Transverse colon (tissue), 4 donors: Measurements from ENCODE around the gene CYGB. TPM values are rescaled to one million over a fixed set of nuclear protein-coding genes. Genes with fewer than 3 reads are reported as not detected.
"Not testable (repeated sequence)": the region's sequence is repeated elsewhere in the genome, so short reads cannot be mapped to it uniquely, and the experiment has no call there.

ENCODE experiments used
- DNase-seq: peaks from one replicate; pipeline ENCODE4 v3.0.0-alpha.2; 2019
- H3K27ac ChIP-seq, 4 donors: fragments of 200-600 bp; sonication (generic); 2 replicates each; pipeline ENCODE4 v1.5.1; 2016 to 2018; ENCODE audit warnings: inconsistent platforms in 4 of 4
- H3K27me3 ChIP-seq: fragments of 200-600 bp; sonication (generic); 2 replicates; pipeline ENCODE4 v1.5.1; 2017; ENCODE audit warnings: inconsistent platforms
- H3K36me3 ChIP-seq, 4 donors: fragments of 200-600 bp; sonication (generic); 2 replicates each; pipeline ENCODE4 v1.5.1; 2017 to 2019; ENCODE audit warnings: inconsistent platforms in 4 of 4
- H3K4me1 ChIP-seq, 4 donors: fragments of 200-600 bp; sonication (generic); 2 replicates each; pipeline ENCODE4 v1.5.1; 2017 to 2020; ENCODE audit warnings: inconsistent platforms in 4 of 4
- H3K4me3 ChIP-seq, 4 donors: fragments of 200-600 bp; sonication (generic); 1 replicate in 1 of 4; 2 replicates in 3 of 4; pipeline versions ENCODE4 v1.5.1 to v1.6.1; 2017 to 2019; ENCODE audit warnings: inconsistent platforms in 4 of 4
- H3K9me3 ChIP-seq, 2 donors: fragments of 200-600 bp; sonication (generic); 2 replicates each; pipeline ENCODE4 v1.5.1; 2017 to 2019; ENCODE audit warnings: inconsistent platforms in 2 of 2
- CTCF ChIP-seq, 5 experiments: fragments of 200-600 bp in 3 of 5; fragments of 450-650 bp in 2 of 5; sonication (generic) in 3 of 5; IDR thresholded peaks; 1 replicate in 2 of 5; 2 replicates in 3 of 5; pipeline ENCODE4 v1.5.1; 2016 to 2017; ENCODE audit warnings: antibody characterized with exemption in 5 of 5, inconsistent platforms in 3 of 5, mild to moderate bottlenecking in 2 of 5, moderate library complexity in 1 of 5
- EP300 ChIP-seq: sonication (generic); formaldehyde crosslinking; IDR thresholded peaks from one replicate; pipeline ENCODE4 v1.6.1; 2017; ENCODE audit warnings: antibody characterized with exemption, low read depth
- POLR2A ChIP-seq: fragments of 450-650 bp; IDR thresholded peaks from one replicate; pipeline ENCODE4 v1.6.1; 2016; ENCODE audit warnings: antibody characterized with exemption, mild to moderate bottlenecking, moderate library complexity
- POLR2AphosphoS5 ChIP-seq, 3 donors: sonication (generic); formaldehyde crosslinking; IDR thresholded peaks; one replicate each; pipeline ENCODE4 v1.6.1; 2016; ENCODE audit warnings: antibody characterized with exemption in 3 of 3
- WGBS, 2 donors: methylation state at CpG; one replicate each; pipeline ENCODE4 v1.1.5; 2018; ENCODE audit warnings: low coverage in 1 of 2; 5-methylcytosine and 5-hydroxymethylcytosine counted together
- in situ Hi-C, 4 donors: fragments of 200-750 bp; cut with MboI; loops; one replicate each; pipeline versions ENCODE4 v1.15.0 to v1.15.1; 2017; ENCODE audit warnings: low sequenced_read_pairs in 3 of 4, low pct_ligation_motif_present in 1 of 4, low pct_unique_long_range_greater_than_20kb in 1 of 4
- intact Hi-C: fragments of 100-400 bp; cut with DNase I; formaldehyde crosslinking; loops from one replicate; pipeline ENCODE4 v1.15.1; 2023; ENCODE audit warnings: low total_unique reads
- total RNA-seq, 4 donors: library from RNA; depleted of rRNA; stranded (reverse); fragments of >200 nt; gene quantifications; one replicate each; pipeline ENCODE4 v1.1.0, GENCODE V29; 2016

The CYGB gene
- total RNA-seq, 4 donors from 2014 or later: 7.5 to 20.1 (median 11.3) TPM

GRCh38 chr17:76560036-76560876 is 22.7 kb upstream of the CYGB start:
- in situ Hi-C loops: no loop called here
- H3K4me1 ChIP-seq: peaks cover 16 to 53% (median 41%) of the 10 kb centered on the region in 4 donors

GRCh38 chr17:76559460-76559859 is 22.0 kb upstream of the CYGB start:
- DNase-seq, H3K4me3 ChIP-seq, H3K27me3 ChIP-seq, H3K9me3 ChIP-seq, intact Hi-C loops, H3K36me3 ChIP-seq, in situ Hi-C loops: not testable (repeated sequence)
- Histone ChIP-seq H3K4me1 (peaks cover 16 to 53% (median 41%) of the 10 kb centered on the region in 4 donors), H3K27ac (peak overlapping the region in 2 of 4 donors; percentile 5 to 44)
- WGBS, 2 donors: 84 to 100% methylated on average over 2 to 7 of the region's 7 CpGs

More at GRCh38 chr17:76560036-76560876, 22.7 kb upstream of the CYGB start:
- 79% methylated on average over 7 to 10 of the region's 10 CpGs for WGBS, 2 donors
- Histone ChIP-seq H3K27me3 (no peaks in the 10 kb centered on the region), H3K9me3 (no peaks in the 10 kb centered on the region), H3K4me3 (no peak overlapping the region), H3K36me3 (no peaks in the 10 kb centered on the region), H3K27ac (peak overlapping the region; percentile 19 to 59 (median 48))
- TF ChIP-seq EP300: no peak
- no peak for TF ChIP-seq POLR2AphosphoS5 (IDR thresholded peaks at IDR 0.05)
- no peak for TF ChIP-seq POLR2A
- TF ChIP-seq CTCF (IDR thresholded peaks at IDR 0.05): no peak
- intact Hi-C loops: no loop called here
- DNase-seq: no peak

GRCh38 chr17:76558198-76559095 is 20.9 kb upstream of the CYGB start:
- DNase-seq: no peak
- intact Hi-C loops: no loop called here
- H3K4me1 ChIP-seq: peaks cover 16 to 53% (median 41%) of the 10 kb centered on the region in 4 donors
- peak overlapping the region; percentile 50 to 76 (median 65) for H3K4me3 ChIP-seq
- no peaks in the 10 kb centered on the region for H3K36me3 ChIP-seq
- in situ Hi-C loops: no loop called here
- TF ChIP-seq EP300 (no peak), POLR2A (no peak), CTCF (IDR thresholded peaks at IDR 0.05) (peak in 4 of 5 experiments; percentile 23 to 51 (median 37))
- H3K27me3 ChIP-seq: no peaks in the 10 kb centered on the region
- no peaks in the 10 kb centered on the region for H3K9me3 ChIP-seq
- peak overlapping the region; percentile 87 to 93 (median 91) for H3K27ac ChIP-seq
- 0% methylated on average over 7 to 14 of the region's 14 CpGs for WGBS, 2 donors

GRCh38 chr17:76557368-76558197 is 20.1 kb upstream of the CYGB start:
- Histone ChIP-seq H3K9me3 (no peaks in the 10 kb centered on the region), H3K36me3 (no peaks in the 10 kb centered on the region), H3K27me3 (no peaks in the 10 kb centered on the region), H3K4me1 (peaks cover 16 to 50% (median 39%) of the 10 kb centered on the region in 4 donors), H3K4me3 (peak overlapping the region; percentile 50 to 76 (median 65)), H3K27ac (peak overlapping the region; percentile 87 to 93 (median 91))
- DNase-seq: peak; percentile 96
- in situ Hi-C loops (no loop called here), intact Hi-C loops (no loop called here)
- peak; percentile 91 to 93 (median 93) for TF ChIP-seq POLR2AphosphoS5 (IDR thresholded peaks at IDR 0.05)
- no peak for TF ChIP-seq EP300
- TF ChIP-seq POLR2A: peak; percentile 76
- TF ChIP-seq CTCF (IDR thresholded peaks at IDR 0.05): peak; percentile 55 to 91 (median 62)
- 0 to 1% methylated on average over 11 to 55 of the region's 55 CpGs for WGBS, 2 donors
